Measurements from ENCODE around the gene SH3BGRL2. TPM values are rescaled to one million over a fixed set of nuclear protein-coding genes. Genes with fewer than 3 reads are reported as not detected.
"Not testable (repeated sequence)": the region's sequence is repeated elsewhere in the genome, so short reads cannot be mapped to it uniquely, and the experiment has no call there.

Gene SH3BGRL2
- total RNA-seq, 1 donor from 2014 or later, result 0.07 TPM

DNA sequence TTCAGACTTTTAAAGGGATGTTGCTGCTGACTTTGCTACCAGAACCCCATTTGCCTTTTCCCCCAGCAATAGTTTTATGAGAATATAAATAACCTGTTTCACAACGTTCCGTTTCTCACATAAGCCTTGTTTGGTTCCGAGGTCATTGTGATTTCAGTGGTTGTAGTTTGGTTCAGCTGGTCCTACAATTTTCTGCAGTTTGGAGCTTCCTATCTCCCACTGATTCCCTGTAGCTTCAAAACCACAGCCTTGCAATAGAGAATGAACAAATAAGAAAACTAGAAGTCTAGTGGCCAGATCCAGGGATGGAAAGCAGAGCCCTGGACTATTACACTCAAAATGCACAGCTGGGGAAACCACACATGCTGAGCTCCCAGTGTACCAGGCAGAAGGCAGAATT lies 24.1 kb upstream of the SH3BGRL2 start:
- no peaks in the 10 kb centered on the region for H3K9me3 Mint-ChIP-seq
- no peaks in the 10 kb centered on the region for H3K36me3 Mint-ChIP-seq (ENCODE audit: low read depth)
- intact Hi-C loops (cut with micrococcal nuclease), result no loop called here

DNA sequence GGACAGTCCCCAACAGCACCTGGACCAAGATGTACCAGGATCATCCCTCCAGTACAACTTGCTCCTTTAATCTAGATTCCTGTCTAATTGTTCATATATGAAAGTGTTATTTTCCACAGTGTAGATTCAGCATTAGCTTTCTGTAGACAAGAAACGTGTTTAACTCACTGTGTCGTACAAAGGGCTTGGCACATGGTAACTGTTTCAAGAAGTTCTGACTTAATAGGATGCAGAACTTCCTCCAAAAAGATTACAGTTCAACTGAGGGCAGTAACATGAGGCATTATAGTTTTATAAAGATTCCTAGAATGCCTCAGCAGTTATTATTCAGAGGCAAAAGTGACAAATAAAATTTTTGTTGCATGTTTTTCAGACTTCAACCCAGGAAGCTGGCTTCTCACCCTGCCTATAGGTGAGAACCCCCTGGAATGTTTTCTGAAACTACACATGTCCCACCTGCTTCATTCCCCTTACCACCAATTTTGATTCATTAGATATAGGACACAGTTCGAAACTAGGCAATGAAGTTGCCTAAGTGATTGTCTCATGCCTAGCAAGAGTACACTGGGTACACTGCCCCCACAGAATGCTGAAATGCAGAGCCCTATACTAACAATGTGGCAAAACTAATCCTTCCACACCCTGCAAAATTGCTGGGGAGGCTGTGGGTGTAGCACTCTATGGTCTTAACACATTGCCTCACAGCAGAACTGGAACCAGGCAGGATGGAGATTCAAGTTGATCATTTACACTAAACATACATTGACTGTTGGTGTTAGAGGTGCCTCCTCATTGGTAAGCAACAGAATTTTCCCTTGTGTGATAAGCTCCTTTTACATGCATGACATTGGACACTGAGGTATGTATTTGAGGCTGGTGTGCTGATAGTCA lies 22.6 kb upstream of the SH3BGRL2 start:
- DNase-seq, result no peak
- H3K27me3 Mint-ChIP-seq, result no peaks in the 10 kb centered on the region
- no peaks in the 10 kb centered on the region for H3K9me3 Mint-ChIP-seq
- no peaks in the 10 kb centered on the region for H3K36me3 Mint-ChIP-seq (ENCODE audit: low read depth)
- no peaks in the 10 kb centered on the region for H3K4me1 Mint-ChIP-seq
- no peak overlapping the region for H3K27ac Mint-ChIP-seq
- intact Hi-C loops (cut with micrococcal nuclease), result no loop called here
- H3K4me3 Mint-ChIP-seq, result no peak overlapping the region

More for the DNA sequence above, 24.1 kb upstream of the SH3BGRL2 start:
- no peaks in the 10 kb centered on the region for H3K27me3 Mint-ChIP-seq
- H3K4me1 Mint-ChIP-seq, result no peaks in the 10 kb centered on the region
- no peak overlapping the region for H3K27ac Mint-ChIP-seq
- DNase-seq, result no peak
- H3K4me3 Mint-ChIP-seq, result no peak overlapping the region

DNA sequence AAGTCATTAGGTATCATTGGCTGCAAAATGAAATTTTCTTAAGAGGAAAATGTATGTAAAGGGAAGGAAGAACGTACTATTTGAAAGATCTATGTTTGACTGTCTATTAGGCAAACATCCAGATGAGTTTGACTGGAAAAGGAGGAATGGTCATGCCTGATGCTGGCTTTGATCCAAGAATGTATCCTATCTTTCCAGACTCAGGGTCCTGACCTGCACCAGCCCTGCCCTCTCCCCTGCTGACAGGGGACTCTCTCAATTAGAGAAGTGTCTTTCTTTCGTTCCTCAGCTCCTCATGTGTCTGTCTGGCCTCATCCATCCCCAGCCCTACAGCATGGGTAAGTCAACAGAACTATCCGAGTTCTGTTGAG lies 21.9 kb upstream of the SH3BGRL2 start:
- no peaks in the 10 kb centered on the region for H3K4me1 Mint-ChIP-seq
- no peak overlapping the region for H3K4me3 Mint-ChIP-seq
- H3K36me3 Mint-ChIP-seq (ENCODE audit: low read depth), result no peaks in the 10 kb centered on the region
- intact Hi-C loops (cut with micrococcal nuclease), result no loop called here
- DNase-seq, result no peak
- H3K9me3 Mint-ChIP-seq, result no peaks in the 10 kb centered on the region
- no peaks in the 10 kb centered on the region for H3K27me3 Mint-ChIP-seq
- H3K27ac Mint-ChIP-seq, result no peak overlapping the region

DNA sequence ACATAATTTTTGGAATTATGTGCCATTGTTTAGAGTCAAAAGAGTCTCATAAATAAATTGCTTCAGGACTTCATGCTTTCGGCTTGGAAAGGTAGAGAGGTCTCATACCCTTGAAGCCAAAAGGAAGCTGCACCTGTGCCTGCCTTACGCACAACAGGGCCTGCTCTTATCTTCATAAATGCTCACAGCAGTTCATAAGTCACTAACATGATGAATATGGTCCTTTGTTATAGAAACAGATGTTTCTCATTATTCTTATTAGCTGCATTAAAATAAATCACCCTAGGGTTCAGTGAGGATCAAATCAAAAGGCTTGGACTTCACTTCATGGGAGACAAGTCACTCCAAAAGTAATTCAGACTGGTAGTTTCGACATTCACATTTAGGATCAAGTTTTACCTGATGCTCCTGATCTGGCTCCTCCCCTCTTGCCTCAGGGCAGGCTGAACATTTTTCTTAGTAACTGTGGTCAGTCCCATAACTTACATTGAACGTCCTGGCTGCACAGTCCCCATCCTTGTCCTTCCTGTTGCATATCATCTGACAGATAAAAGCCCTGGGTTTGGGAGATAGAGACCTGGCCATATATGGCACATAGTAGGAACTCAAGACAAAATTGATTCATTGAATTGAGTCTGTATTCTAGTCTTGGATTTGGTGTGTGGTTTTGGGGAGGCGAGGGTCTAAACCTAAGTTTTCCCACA lies 20.7 kb upstream of the SH3BGRL2 start:
- Mint-ChIP-seq H3K4me3 (no peak overlapping the region), H3K9me3 (no peaks in the 10 kb centered on the region), H3K36me3 (ENCODE audit: low read depth) (no peaks in the 10 kb centered on the region), H3K27ac (no peak overlapping the region), H3K4me1 (no peaks in the 10 kb centered on the region), H3K27me3 (no peaks in the 10 kb centered on the region)
- intact Hi-C loops (cut with micrococcal nuclease), result no loop called here
- no peak for DNase-seq

DNA sequence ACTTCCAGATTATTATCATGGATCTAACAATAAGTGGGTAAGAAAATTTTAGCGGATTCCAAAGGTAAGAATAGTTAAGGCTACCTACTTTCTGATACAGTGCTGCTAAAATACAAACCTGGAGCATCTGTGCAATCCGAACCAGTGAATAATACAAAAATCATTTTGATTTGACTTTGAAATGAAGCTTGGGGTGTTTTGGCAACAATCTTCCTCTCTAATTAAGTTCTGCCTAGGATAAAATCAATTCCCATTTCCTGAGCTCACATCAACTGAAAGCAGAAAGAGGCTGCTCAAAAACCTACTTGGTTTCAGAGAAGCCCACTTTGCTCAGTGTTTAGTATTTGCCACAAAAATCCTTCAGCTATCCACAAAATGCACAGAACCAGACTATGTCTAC lies 18.7 kb upstream of the SH3BGRL2 start:
- no peak for DNase-seq
- intact Hi-C loops (cut with micrococcal nuclease), result no loop called here
- Mint-ChIP-seq H3K36me3 (ENCODE audit: low read depth) (no peaks in the 10 kb centered on the region), H3K9me3 (no peaks in the 10 kb centered on the region), H3K27ac (no peak overlapping the region), H3K4me1 (no peaks in the 10 kb centered on the region), H3K4me3 (no peak overlapping the region), H3K27me3 (no peaks in the 10 kb centered on the region)

DNA sequence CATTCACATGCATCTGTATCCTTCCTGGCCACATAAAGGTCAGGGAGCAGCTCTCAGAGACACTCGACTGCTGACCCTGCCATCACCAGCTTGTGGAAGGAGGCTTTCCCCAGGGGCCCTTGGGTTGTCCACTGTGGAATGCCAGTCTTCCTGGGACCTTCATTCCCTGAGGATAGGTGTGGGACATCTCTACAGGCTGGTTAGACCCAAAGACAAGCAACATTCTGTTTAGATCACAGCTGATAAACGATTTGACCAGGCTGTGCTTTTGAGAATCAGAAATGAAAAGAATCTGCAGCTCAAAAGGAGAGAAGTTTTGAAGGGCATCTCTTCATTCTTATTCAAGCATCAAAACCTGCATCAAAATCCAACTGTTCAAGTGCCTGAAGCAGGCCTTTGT lies 18.2 kb upstream of the SH3BGRL2 start:
- DNase-seq, result no peak
- Mint-ChIP-seq H3K36me3 (ENCODE audit: low read depth) (no peaks in the 10 kb centered on the region), H3K27ac (no peak overlapping the region), H3K9me3 (no peaks in the 10 kb centered on the region), H3K4me3 (no peak overlapping the region), H3K27me3 (no peaks in the 10 kb centered on the region), H3K4me1 (no peaks in the 10 kb centered on the region)
- intact Hi-C loops (cut with micrococcal nuclease), result no loop called here

DNA sequence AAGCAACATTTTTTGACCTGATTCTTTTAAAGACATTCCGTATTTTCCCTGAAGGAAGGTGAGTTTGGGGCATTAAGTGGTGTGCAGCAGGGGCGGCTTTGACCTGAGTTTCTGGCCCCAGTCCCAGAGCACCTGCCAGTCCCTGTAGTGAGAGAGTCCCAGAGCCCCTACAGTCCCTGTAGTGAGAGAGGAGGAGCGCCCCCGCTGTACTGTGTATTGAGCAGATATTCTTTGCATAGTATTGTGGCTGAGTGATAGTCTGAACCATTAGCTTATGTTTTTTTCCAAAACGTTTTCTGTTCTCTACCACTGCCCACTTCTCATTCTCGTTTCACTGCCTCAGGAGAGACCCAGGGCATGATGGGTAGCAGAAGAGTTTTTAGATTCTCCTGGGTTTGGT lies 17.2 kb upstream of the SH3BGRL2 start:
- no peaks in the 10 kb centered on the region for H3K4me1 Mint-ChIP-seq
- no peaks in the 10 kb centered on the region for H3K36me3 Mint-ChIP-seq (ENCODE audit: low read depth)
- no peak for DNase-seq
- H3K4me3 Mint-ChIP-seq, result no peak overlapping the region
- intact Hi-C loops (cut with micrococcal nuclease), result no loop called here
- H3K27me3 Mint-ChIP-seq, result no peaks in the 10 kb centered on the region
- no peaks in the 10 kb centered on the region for H3K9me3 Mint-ChIP-seq
- no peak overlapping the region for H3K27ac Mint-ChIP-seq

DNA sequence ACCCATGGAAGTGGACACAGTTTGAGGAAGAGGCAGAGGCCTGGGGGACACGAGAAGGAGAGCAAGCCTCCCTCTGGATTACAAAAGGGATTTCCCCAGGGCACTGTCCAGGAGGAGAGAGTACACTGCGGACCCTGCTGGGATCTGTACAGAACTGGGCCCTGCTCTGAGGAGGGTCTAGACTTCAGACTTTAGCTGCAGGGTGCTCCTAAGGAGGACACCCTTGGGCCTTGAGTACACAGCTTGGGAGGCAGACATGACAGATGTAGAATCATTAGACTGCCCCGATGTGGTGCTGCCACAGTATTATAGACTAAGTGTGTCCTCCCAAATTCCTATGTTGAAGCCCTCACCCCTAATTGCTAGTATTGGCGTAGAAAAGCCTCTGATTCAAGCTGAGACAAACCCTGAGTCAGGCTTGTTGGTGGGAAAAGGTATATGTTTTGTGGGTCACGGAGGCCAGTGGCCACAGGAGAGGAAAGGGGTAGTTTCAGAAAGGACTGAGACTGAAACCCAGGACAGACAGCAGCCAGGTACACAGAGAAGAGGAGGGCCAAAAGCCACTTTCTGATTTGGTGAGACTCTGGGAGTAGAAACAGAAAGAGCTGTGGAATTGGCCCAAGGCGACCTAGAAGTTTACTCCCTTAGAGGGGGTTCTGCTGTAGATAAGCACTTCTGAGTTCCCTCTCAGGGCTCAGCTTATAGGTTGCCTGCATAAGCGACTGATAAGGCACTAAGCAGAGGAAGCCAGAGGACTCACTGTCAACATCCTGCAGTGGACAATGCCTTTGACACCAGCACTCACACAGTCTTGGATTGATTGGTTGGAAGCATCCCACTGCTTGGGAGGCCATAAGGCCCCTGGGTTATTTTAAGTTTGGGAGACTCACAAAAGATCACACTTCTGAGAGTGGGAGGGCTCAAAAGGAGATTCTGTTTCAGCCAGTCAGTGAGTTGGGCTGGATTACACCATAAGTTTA lies 16.5 kb upstream of the SH3BGRL2 start:
- Mint-ChIP-seq H3K36me3 (ENCODE audit: low read depth) (no peaks in the 10 kb centered on the region), H3K4me1 (no peaks in the 10 kb centered on the region), H3K27me3 (peaks cover 4% of the 10 kb centered on the region), H3K27ac (no peak overlapping the region), H3K4me3 (no peak overlapping the region), H3K9me3 (no peaks in the 10 kb centered on the region)
- intact Hi-C loops (cut with micrococcal nuclease), result no loop called here
- no peak for DNase-seq

DNA sequence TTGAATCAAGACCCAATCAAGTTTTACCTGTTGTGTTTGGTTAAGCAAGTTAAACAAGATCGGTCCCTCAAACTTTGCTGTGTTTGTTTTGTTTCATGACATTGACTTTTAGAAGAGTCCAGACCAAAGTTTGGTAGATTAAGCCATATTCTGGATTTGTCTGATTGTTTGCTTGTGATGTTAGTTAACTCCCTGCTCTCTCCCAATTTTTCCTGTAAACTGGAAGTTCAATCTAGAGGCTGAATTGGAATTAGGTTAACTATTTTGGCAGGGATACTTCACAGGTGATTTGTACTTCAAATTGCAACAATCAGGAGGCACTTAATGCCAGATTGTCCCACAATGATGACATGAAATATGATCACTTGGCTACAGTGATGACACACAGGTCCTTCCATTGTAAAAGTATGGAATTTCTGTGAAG lies 13.6 kb upstream of the SH3BGRL2 start:
- intact Hi-C loops (cut with micrococcal nuclease), result no loop called here
- Mint-ChIP-seq H3K27ac (no peak overlapping the region), H3K36me3 (ENCODE audit: low read depth) (no peaks in the 10 kb centered on the region)

DNA sequence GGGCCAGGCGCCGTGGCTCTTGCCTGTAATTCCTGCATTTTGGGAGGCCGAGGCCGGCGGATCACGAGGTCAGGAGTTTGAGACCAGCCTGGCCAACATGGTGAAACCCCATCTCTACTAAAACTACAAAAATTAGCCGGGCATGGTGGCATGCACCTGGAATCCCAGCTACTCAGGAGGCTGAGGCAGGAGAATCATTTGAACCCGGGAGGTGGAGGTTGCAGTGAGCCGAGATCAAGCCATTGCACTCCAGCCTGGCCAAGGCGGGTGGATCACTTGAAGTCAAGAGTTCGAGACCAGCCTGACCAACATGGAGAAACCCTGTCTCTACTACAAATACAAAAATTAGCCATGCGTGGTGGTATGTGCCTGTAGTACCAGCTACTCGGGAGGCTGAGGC lies 12.7 kb upstream of the SH3BGRL2 start:
- H3K4me1 Mint-ChIP-seq; H3K4me3 Mint-ChIP-seq; H3K36me3 Mint-ChIP-seq (ENCODE audit: low read depth); H3K27me3 Mint-ChIP-seq; H3K27ac Mint-ChIP-seq; DNase-seq; intact Hi-C loops (cut with micrococcal nuclease); H3K9me3 Mint-ChIP-seq: not testable (repeated sequence)

More for the DNA sequence above, 13.6 kb upstream of the SH3BGRL2 start:
- Mint-ChIP-seq H3K27me3 (peaks cover 7% of the 10 kb centered on the region), H3K4me1 (no peaks in the 10 kb centered on the region), H3K9me3 (no peaks in the 10 kb centered on the region), H3K4me3 (no peak overlapping the region)
- no peak for DNase-seq

DNA sequence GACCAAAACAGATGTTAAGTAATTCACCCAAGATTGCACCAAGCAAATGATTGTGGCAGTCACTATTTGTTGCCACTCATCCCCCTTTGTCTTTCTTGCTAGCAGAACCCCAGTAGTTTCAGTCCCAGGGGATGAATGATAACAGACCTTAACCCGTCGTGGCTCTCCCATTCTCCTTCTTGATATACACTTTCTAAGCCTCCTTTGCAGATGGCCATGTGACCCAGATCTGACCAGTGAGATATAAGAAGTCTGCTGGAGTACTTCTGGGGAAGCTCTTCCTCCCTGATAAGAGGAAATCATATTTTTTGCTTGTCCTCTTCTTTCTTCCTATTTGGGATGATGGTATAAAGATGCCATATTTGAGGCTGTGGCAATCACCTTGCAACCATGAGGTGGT lies 9.6 kb upstream of the SH3BGRL2 start:
- Mint-ChIP-seq H3K27ac (no peak overlapping the region), H3K4me1 (no peaks in the 10 kb centered on the region), H3K9me3 (no peaks in the 10 kb centered on the region), H3K36me3 (ENCODE audit: low read depth) (no peaks in the 10 kb centered on the region), H3K4me3 (no peak overlapping the region), H3K27me3 (peaks cover 8% of the 10 kb centered on the region)
- intact Hi-C loops (cut with micrococcal nuclease), result no loop called here
- DNase-seq, result no peak

DNA sequence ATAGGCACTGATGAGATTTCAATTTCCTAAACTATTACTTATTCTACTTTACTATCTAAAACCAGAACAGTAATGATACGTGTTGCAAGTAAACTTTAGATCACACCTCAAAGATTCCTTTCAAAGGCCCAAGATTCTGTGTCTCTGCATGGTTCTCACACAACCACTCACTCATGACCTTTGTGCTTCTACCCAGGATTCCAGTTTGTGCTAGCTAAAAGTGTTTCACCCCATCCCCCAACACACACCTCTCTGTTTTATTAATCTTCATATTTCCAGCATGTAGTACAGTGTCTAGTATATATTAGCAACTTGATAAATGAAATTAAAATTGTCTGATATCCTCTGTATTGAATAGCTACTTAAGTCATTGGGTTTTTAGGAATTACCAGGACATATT lies 8.8 kb upstream of the SH3BGRL2 start:
- no peaks in the 10 kb centered on the region for H3K36me3 Mint-ChIP-seq (ENCODE audit: low read depth)
- H3K9me3 Mint-ChIP-seq, result no peaks in the 10 kb centered on the region
- no peaks in the 10 kb centered on the region for H3K4me1 Mint-ChIP-seq
- DNase-seq, result no peak
- H3K27me3 Mint-ChIP-seq, result peaks cover 14% of the 10 kb centered on the region
- H3K27ac Mint-ChIP-seq, result no peak overlapping the region
- intact Hi-C loops (cut with micrococcal nuclease), result no loop called here
- H3K4me3 Mint-ChIP-seq, result no peak overlapping the region

DNA sequence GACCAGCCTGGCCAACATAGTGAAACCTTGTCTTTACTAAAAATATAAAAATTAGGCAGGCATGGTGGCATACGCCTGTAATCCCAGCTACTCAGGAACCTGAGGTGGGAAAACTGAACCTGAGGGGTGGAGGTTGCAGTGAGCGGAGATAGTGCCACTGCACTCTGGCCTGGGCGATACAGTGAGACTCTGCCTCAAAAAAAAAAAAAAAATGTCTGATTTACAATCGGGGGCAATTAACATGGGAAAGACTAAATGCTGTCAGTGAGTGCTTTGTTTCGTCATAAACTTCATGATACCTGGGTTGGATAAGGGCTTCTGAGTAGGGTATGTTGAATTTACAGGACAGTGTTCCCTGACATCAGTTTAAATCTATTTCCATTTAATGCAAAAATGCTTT lies 8.0 kb upstream of the SH3BGRL2 start:
- Mint-ChIP-seq H3K4me1 (no peaks in the 10 kb centered on the region), H3K36me3 (ENCODE audit: low read depth) (no peaks in the 10 kb centered on the region), H3K27me3 (peaks cover 17% of the 10 kb centered on the region), H3K4me3 (no peak overlapping the region), H3K9me3 (no peaks in the 10 kb centered on the region), H3K27ac (no peak overlapping the region)
- intact Hi-C loops (cut with micrococcal nuclease), result no loop called here
- DNase-seq, result no peak

DNA sequence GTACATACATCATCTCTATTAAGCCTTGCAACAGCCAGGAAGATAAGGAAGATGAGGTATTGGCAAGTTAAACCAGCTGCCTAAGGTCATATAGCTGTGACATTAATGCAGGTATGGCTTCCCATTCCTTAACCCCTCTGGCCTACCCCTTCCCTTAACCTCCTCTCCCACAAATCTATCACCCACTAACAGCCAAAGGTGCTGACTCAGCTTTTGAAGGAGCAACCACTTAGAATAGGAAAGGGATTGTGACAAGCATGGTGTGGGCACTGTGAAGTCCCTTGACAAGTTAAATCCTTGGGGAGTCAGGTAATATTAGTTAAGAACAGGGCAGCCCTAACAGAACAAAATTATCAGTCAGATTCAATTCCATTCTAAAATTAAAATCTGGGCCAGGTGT lies 5.4 kb upstream of the SH3BGRL2 start:
- no peak for DNase-seq
- no peaks in the 10 kb centered on the region for H3K36me3 Mint-ChIP-seq (ENCODE audit: low read depth)
- intact Hi-C loops (cut with micrococcal nuclease), result no loop called here
- H3K4me3 Mint-ChIP-seq, result no peak overlapping the region
- H3K27ac Mint-ChIP-seq, result no peak overlapping the region
- H3K9me3 Mint-ChIP-seq, result no peaks in the 10 kb centered on the region
- H3K27me3 Mint-ChIP-seq, result peaks cover 29% of the 10 kb centered on the region
- H3K4me1 Mint-ChIP-seq, result peaks cover under 1% of the 10 kb centered on the region

All from activated CD4-positive, alpha-beta T cell treated with anti-CD3 and anti-CD28 coated beads, Interleukin-2, amount 10 ng/mL, durations not matched to agents 24 days and 14 days (primary cell).